ENCODE results near the gene TMEM161B. TPM values are rescaled to one million over a fixed set of nuclear protein-coding genes. Genes with fewer than 3 reads are reported as not detected.

TMEM161B gene
- total RNA-seq, 1 donor, result 17.8 TPM

- no peak for TF ChIP-seq CTCF (IDR thresholded peaks at IDR 0.05; ENCODE audit: insufficient read depth, low read length)
- DNase-seq (ENCODE audit: low read depth), result no peak
Measured at GRCh38 chr5:88150747-88151146, 117.9 kb downstream of the TMEM161B start.

DNA sequence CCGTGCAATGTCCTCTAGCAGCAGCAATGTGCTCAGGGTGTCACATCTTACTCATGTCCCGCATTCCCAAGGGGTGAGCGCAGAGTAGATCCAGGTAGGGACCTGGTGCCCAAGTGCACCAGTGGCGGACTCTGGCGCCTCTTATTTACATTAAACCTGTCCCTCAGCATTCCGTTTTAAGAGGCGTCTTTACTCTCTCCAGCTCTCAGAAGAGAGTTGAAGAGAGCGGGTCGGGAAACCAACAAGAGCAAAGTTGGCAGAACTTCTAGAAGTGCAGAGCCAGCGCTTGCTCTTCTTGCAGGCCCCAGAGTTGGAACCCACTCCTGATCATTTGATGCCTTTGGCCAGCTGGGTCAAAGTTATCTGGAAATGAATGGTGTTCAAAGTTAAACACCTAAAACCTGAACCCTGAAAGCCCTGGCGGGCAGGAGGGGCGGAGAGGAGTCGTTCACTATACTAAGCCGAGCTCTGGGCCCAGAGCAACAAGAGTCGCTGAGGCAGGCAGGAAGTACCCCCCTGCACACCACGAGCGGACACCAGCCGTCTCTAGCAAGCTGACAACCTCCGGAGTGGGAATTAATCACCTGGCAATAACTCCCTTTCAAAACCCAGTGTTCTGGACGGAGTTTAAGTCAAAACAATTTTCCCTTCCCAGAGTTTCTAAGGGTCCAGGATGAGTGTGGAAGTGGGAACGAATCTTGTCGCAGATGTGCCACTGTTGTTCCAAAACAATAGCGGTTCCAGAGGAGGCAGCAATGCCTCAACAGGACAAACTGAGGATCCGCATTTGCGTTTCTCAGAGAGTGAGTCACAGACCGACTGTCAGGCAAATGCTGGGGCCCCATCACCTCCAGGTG is 122.8 kb downstream of the TMEM161B start:
- H3K4me3 ChIP-seq (ENCODE audit: low read depth, low read length), result peak overlapping the region; percentile 41
- no peak for TF ChIP-seq CTCF (IDR thresholded peaks at IDR 0.05; ENCODE audit: insufficient read depth, low read length)
- no peak for DNase-seq (ENCODE audit: low read depth)

More at GRCh38 chr5:88150747-88151146, 117.9 kb downstream of the TMEM161B start:
- no peak overlapping the region for H3K4me3 ChIP-seq (ENCODE audit: low read depth, low read length)

DNA sequence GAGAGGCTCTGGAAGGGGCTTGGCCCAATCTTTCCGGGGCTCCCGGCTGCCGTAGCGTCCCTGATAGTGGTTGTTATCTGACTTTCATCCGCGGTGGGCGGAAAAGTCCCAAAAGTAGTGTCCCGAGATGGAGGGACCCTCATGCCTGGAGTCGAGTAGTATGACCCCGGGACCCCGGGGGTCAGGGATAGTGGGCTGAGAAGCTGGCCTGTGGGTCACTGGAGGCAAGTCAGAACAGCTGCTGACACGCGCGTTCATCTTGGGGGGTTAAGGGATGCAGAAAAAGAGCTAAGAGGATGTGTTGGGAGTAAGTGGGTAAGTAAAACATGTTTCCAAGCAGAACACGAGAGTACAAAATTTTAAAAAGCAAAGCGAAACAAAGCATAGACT is 123.4 kb downstream of the TMEM161B start:
- H3K4me3 ChIP-seq (ENCODE audit: low read depth, low read length), result no peak overlapping the region
- TF ChIP-seq CTCF (IDR thresholded peaks at IDR 0.05; ENCODE audit: insufficient read depth, low read length), result no peak
- peak; percentile 3 for DNase-seq (ENCODE audit: low read depth)

Small RNAs within 50 kb of the gene (small RNA-seq; reads per million reads assigned to genes)
- not detected for gene RNA5SP187
